K562 (cell line): ENCODE results near the gene LAT. TPM values are rescaled to one million over a fixed set of nuclear protein-coding genes. Genes with fewer than 3 reads are reported as not detected.

Experiments used
- CBFA2T3 ChIP-seq: fragments of 450-650 bp; IDR thresholded peaks from 2 replicates; pipeline ENCODE4 v1.6.1; 2017
- E2F3 ChIP-seq: fragments of 250-450 bp; sonication (Bioruptor Pico); IDR thresholded peaks from 2 replicates; pipeline ENCODE4 v1.4.0; 2020; ENCODE audit warnings: mild to moderate bottlenecking
- E2F5 ChIP-seq: sonication (generic); formaldehyde crosslinking; IDR thresholded peaks from 2 replicates; pipeline ENCODE4 v1.8.0; 2022; ENCODE audit warnings: mild to moderate bottlenecking, missing genetic modification reagents
- KLF10 ChIP-seq: fragments of 250-450 bp; sonication (Bioruptor Pico); IDR thresholded peaks from 2 replicates; pipeline ENCODE4 v1.6.1; 2021; ENCODE audit warnings: matching md5 sums
- SMC3 ChIP-seq: conservative IDR thresholded peaks from 2 replicates; pipeline ENCODE4 v1.6.1; 2011; ENCODE audit warnings: low read depth, low read length, improper control_type of control experiment; ENCODE audit not compliant: insufficient read depth
- ZNF655 ChIP-seq: fragments of 250-450 bp; sonication (Bioruptor Pico); IDR thresholded peaks from 2 replicates; pipeline ENCODE4 v1.5.0; 2021
- ZNF778 ChIP-seq: fragments of 450-650 bp; formaldehyde crosslinking; IDR thresholded peaks from 2 replicates; pipeline ENCODE4 v1.4.0; 2020; ENCODE audit warnings: mild to moderate bottlenecking, moderate library complexity
- polyA plus RNA-seq, 8 experiments: library from polyadenylated mRNA; depleted of rRNA in 4 of 8; stranded (reverse) in 5 of 8; unstranded in 3 of 8; fragments of >200 nt; fragmentation: Nextera tagmentation in 2 of 8; fragmentation: Illumina TruSeq in 1 of 8; extraction: Ambion mirVana in 2 of 8; extraction: Trizol in 1 of 8; gene quantifications; 2 replicates each; pipeline versions ENCODE4 v1.2.1 to v1.2.3, GENCODE V29; 2011 to 2014; ENCODE audit warnings: inconsistent platforms in 1 of 8, missing spikeins in 1 of 8
- total RNA-seq, 7 experiments: library from RNA; depleted of rRNA in 6 of 7; stranded (reverse); fragments of >200 nt in 6 of 7; fragmentation: Illumina TruSeq in 2 of 7; extraction: Trizol in 2 of 7; gene quantifications; 2 replicates each; pipeline versions ENCODE4 v1.2.1 to v1.2.3, GENCODE V29; 2011 to 2021; ENCODE audit warnings: low replicate concordance in 1 of 7
- TF ChIP-seq, protein P1 (sequence below), 2 experiments: fragments of 450-650 bp; formaldehyde crosslinking in 1 of 2; IDR thresholded peaks; 2 replicates each; pipeline versions ENCODE4 v1.4.0 to v1.6.1; 2014 to 2020; ENCODE audit warnings: mild to moderate bottlenecking in 2 of 2, borderline replicate concordance in 1 of 2, low read depth in 1 of 2
- TF ChIP-seq, protein P2 (sequence below): sonication (generic); IDR thresholded peaks from 2 replicates; pipeline ENCODE4 v1.6.1; 2016
- TF ChIP-seq, protein P3 (sequence below): fragments of 250-450 bp; sonication (Bioruptor Pico); IDR thresholded peaks from 2 replicates; pipeline ENCODE4 v1.8.0; 2021; ENCODE audit warnings: moderate library complexity, mild to moderate bottlenecking, inconsistent platforms

The LAT gene
- total and polyA plus RNA-seq, 9 of the 15 experiments (the other 6 are each of a cell fraction or from before 2014, with no cell fraction given) = 0.40 to 4.2 (median 1.3) TPM

- TF ChIP-seq, protein P1, sequence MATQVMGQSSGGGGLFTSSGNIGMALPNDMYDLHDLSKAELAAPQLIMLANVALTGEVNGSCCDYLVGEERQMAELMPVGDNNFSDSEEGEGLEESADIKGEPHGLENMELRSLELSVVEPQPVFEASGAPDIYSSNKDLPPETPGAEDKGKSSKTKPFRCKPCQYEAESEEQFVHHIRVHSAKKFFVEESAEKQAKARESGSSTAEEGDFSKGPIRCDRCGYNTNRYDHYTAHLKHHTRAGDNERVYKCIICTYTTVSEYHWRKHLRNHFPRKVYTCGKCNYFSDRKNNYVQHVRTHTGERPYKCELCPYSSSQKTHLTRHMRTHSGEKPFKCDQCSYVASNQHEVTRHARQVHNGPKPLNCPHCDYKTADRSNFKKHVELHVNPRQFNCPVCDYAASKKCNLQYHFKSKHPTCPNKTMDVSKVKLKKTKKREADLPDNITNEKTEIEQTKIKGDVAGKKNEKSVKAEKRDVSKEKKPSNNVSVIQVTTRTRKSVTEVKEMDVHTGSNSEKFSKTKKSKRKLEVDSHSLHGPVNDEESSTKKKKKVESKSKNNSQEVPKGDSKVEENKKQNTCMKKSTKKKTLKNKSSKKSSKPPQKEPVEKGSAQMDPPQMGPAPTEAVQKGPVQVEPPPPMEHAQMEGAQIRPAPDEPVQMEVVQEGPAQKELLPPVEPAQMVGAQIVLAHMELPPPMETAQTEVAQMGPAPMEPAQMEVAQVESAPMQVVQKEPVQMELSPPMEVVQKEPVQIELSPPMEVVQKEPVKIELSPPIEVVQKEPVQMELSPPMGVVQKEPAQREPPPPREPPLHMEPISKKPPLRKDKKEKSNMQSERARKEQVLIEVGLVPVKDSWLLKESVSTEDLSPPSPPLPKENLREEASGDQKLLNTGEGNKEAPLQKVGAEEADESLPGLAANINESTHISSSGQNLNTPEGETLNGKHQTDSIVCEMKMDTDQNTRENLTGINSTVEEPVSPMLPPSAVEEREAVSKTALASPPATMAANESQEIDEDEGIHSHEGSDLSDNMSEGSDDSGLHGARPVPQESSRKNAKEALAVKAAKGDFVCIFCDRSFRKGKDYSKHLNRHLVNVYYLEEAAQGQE (IDR thresholded peaks at IDR 0.05; ENCODE audit: borderline replicate concordance) = no peak
- TF ChIP-seq, protein P1 (CRISPR knock-in tag; IDR thresholded peaks at IDR 0.05; ENCODE audit: low read depth) = no peak
- TF ChIP-seq, protein P2, sequence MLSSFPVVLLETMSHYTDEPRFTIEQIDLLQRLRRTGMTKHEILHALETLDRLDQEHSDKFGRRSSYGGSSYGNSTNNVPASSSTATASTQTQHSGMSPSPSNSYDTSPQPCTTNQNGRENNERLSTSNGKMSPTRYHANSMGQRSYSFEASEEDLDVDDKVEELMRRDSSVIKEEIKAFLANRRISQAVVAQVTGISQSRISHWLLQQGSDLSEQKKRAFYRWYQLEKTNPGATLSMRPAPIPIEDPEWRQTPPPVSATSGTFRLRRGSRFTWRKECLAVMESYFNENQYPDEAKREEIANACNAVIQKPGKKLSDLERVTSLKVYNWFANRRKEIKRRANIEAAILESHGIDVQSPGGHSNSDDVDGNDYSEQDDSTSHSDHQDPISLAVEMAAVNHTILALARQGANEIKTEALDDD = no peak
- no peak for TF ChIP-seq E2F5
- no peak for TF ChIP-seq KLF10
- TF ChIP-seq CBFA2T3 = peak; percentile 60
- TF ChIP-seq ZNF778 (CRISPR knock-in tag) = no peak
- TF ChIP-seq SMC3 = 0 out of 2 replicates have a peak, but pooled peaks have one; percentile 2
- TF ChIP-seq, protein P3, sequence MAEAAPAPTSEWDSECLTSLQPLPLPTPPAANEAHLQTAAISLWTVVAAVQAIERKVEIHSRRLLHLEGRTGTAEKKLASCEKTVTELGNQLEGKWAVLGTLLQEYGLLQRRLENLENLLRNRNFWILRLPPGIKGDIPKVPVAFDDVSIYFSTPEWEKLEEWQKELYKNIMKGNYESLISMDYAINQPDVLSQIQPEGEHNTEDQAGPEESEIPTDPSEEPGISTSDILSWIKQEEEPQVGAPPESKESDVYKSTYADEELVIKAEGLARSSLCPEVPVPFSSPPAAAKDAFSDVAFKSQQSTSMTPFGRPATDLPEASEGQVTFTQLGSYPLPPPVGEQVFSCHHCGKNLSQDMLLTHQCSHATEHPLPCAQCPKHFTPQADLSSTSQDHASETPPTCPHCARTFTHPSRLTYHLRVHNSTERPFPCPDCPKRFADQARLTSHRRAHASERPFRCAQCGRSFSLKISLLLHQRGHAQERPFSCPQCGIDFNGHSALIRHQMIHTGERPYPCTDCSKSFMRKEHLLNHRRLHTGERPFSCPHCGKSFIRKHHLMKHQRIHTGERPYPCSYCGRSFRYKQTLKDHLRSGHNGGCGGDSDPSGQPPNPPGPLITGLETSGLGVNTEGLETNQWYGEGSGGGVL (CRISPR knock-in tag) = no peak
- TF ChIP-seq E2F3 (CRISPR knock-in tag) = no peak
- no peak for TF ChIP-seq ZNF655
Observed at GRCh38 chr16:29029168-29029994, 44.5 kb downstream of the LAT start (continued).
